GM23248 (cell line): Measurements from ENCODE around the gene TMEM131. TPM values are rescaled to one million over a fixed set of nuclear protein-coding genes. Genes with fewer than 3 reads are reported as not detected.
"Not testable (repeated sequence)": the region's sequence is repeated elsewhere in the genome, so short reads cannot be mapped to it uniquely, and the experiment has no call there.

Experiments used
- DNase-seq: peaks from one replicate; pipeline ENCODE4 v3.0.0-alpha.2; 2015
- H2AFZ ChIP-seq: fragments of 200-600 bp; sonication (generic); 2 replicates; pipeline ENCODE4 v1.6.1; 2016; ENCODE audit warnings: antibody characterized with exemption
- H3F3A ChIP-seq: fragments of 200-600 bp; sonication (generic); 2 replicates; pipeline ENCODE4 v1.6.1; 2016; ENCODE audit warnings: mild to moderate bottlenecking, antibody characterized with exemption, mixed run types; ENCODE audit not compliant: insufficient read depth
- H3K27ac ChIP-seq: fragments of 200-600 bp; sonication (generic); 2 replicates; pipeline ENCODE4 v1.5.1; 2016; ENCODE audit warnings: mild to moderate bottlenecking
- H3K27me3 ChIP-seq: fragments of 200-600 bp; sonication (generic); replicated peaks from 2 replicates; pipeline ENCODE4 v1.6.1; 2016; ENCODE audit warnings: mild to moderate bottlenecking; ENCODE audit not compliant: insufficient read depth
- H3K36me3 ChIP-seq: fragments of 200-600 bp; sonication (generic); 2 replicates; pipeline ENCODE4 v1.6.1; 2016; ENCODE audit warnings: low read depth, mild to moderate bottlenecking
- H3K4me1 ChIP-seq: fragments of 200-600 bp; sonication (generic); 2 replicates; pipeline ENCODE4 v1.6.1; 2016; ENCODE audit warnings: mild to moderate bottlenecking; ENCODE audit not compliant: insufficient read depth
- H3K4me2 ChIP-seq: fragments of 200-600 bp; sonication (generic); one replicate; pipeline ENCODE4 v1.6.1; 2016; ENCODE audit warnings: mild to moderate bottlenecking; ENCODE audit not compliant: unreplicated experiment
- H3K4me3 ChIP-seq: fragments of 200-600 bp; sonication (generic); 2 replicates; pipeline ENCODE4 v1.5.1; 2016; ENCODE audit warnings: mild to moderate bottlenecking
- H3K79me2 ChIP-seq: fragments of 200-600 bp; sonication (generic); 2 replicates; pipeline ENCODE4 v1.6.1; 2016; ENCODE audit warnings: mild to moderate bottlenecking; ENCODE audit not compliant: insufficient read depth
- H3K9ac ChIP-seq: fragments of 200-600 bp; sonication (generic); 2 replicates; pipeline ENCODE4 v1.6.1; 2016; ENCODE audit warnings: mild to moderate bottlenecking
- H3K9me2 ChIP-seq: fragments of 200-600 bp; sonication (generic); 2 replicates; pipeline ENCODE4 v1.6.1; 2016; ENCODE audit warnings: mixed run types, mild to moderate bottlenecking, moderate library complexity; ENCODE audit not compliant: insufficient read depth
- H3K9me3 ChIP-seq: fragments of 200-600 bp; sonication (generic); one replicate; pipeline ENCODE4 v1.6.1; 2017; ENCODE audit warnings: low read depth
- H4K20me1 ChIP-seq: fragments of 200-600 bp; sonication (generic); 2 replicates; pipeline ENCODE4 v1.6.0; 2016; ENCODE audit not compliant: insufficient read depth
- EZH2 ChIP-seq: fragments of 200-600 bp; sonication (generic); IDR thresholded peaks from 2 replicates; pipeline ENCODE4 v1.6.1; 2018; ENCODE audit warnings: antibody characterized with exemption, mild to moderate bottlenecking; ENCODE audit not compliant: insufficient read depth, poor library complexity, severe bottlenecking
- EZH2phosphoT487 ChIP-seq: fragments of 200-600 bp; sonication (generic); IDR thresholded peaks from 2 replicates; pipeline ENCODE4 v1.6.1; 2018; ENCODE audit warnings: antibody characterized with exemption, moderate library complexity, mild to moderate bottlenecking, low read depth; ENCODE audit not compliant: insufficient read depth
- WGBS, 2 experiments: methylation state at CpG; one replicate each; pipeline ENCODE4 v1.1.6; 2015 to 2017; ENCODE audit warnings: low lambda C conversion rate in 2 of 2, low coverage in 1 of 2; ENCODE audit errors: missing lambda C conversion rate in 2 of 2; 5-methylcytosine and 5-hydroxymethylcytosine counted together
- in situ Hi-C: fragments of 300-500 bp; cut with MboI; formaldehyde crosslinking; loops from 2 replicates; pipeline ENCODE4 v1.15.0; 2020
- polyA plus RNA-seq: library from polyadenylated mRNA; unstranded; fragments of >200 nt; fragmentation: Nextera tagmentation; extraction: Ambion mirVana; gene quantifications from 2 replicates; pipeline ENCODE4 v1.2.1, GENCODE V29; 2016
- total RNA-seq: library from RNA; depleted of rRNA; stranded (reverse); fragments of >200 nt; shearing (Covaris generic); gene quantifications from 2 replicates; pipeline ENCODE4 v1.2.3, GENCODE V29; 2014; rRNA removed

The TMEM131 gene, protein sequence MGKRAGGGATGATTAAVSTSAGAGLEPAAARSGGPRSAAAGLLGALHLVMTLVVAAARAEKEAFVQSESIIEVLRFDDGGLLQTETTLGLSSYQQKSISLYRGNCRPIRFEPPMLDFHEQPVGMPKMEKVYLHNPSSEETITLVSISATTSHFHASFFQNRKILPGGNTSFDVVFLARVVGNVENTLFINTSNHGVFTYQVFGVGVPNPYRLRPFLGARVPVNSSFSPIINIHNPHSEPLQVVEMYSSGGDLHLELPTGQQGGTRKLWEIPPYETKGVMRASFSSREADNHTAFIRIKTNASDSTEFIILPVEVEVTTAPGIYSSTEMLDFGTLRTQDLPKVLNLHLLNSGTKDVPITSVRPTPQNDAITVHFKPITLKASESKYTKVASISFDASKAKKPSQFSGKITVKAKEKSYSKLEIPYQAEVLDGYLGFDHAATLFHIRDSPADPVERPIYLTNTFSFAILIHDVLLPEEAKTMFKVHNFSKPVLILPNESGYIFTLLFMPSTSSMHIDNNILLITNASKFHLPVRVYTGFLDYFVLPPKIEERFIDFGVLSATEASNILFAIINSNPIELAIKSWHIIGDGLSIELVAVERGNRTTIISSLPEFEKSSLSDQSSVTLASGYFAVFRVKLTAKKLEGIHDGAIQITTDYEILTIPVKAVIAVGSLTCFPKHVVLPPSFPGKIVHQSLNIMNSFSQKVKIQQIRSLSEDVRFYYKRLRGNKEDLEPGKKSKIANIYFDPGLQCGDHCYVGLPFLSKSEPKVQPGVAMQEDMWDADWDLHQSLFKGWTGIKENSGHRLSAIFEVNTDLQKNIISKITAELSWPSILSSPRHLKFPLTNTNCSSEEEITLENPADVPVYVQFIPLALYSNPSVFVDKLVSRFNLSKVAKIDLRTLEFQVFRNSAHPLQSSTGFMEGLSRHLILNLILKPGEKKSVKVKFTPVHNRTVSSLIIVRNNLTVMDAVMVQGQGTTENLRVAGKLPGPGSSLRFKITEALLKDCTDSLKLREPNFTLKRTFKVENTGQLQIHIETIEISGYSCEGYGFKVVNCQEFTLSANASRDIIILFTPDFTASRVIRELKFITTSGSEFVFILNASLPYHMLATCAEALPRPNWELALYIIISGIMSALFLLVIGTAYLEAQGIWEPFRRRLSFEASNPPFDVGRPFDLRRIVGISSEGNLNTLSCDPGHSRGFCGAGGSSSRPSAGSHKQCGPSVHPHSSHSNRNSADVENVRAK (N-terminal part only)
- total RNA-seq (15.7 and 41.5 TPM in 2 replicates), polyA plus RNA-seq (16.4 and 17.2 TPM in 2 replicates)

GRCh38 chr2:97995734-97996624 lies at the start of gene TMEM131:
Gene TMEM131, minus strand, starts transcription at chr2:97995948. Its CDS starts 286 bp downstream, at chr2:97995662.
- H4K20me1 ChIP-seq: peaks cover 4% of the 10 kb centered on the region; the same call in 1 of the 2 replicates
- DNase-seq: peak; percentile 97
- H3K27me3 ChIP-seq: no peaks in the 10 kb centered on the region
- H3K4me3 ChIP-seq: peak within 1 kb of the TSS; percentile 93
- peaks cover 41% of the 10 kb centered on the region for H3K79me2 ChIP-seq
- peak within 1 kb of the TSS; percentile 88 for H3K27ac ChIP-seq
- peaks cover 27% of the 10 kb centered on the region for H3K4me1 ChIP-seq
- in situ Hi-C loops: no loop called here
- H3K9me2 ChIP-seq: no peaks in the 10 kb centered on the region
- peak within 1 kb of the TSS; percentile 88 for H3K9ac ChIP-seq
- H3F3A ChIP-seq: peaks cover 21% of the 10 kb centered on the region
- 2 to 3% methylated on average over 60 to 64 of the region's 88 CpGs for WGBS, 2 experiments
- H3K9me3 ChIP-seq: no peaks in the 10 kb centered on the region
- TF ChIP-seq EZH2 (no peak), EZH2phosphoT487 (no peak)
- H3K36me3 ChIP-seq: no peaks in the 10 kb centered on the region
- peak within 1 kb of the TSS; percentile 95 for H2AFZ ChIP-seq
- H3K4me2 ChIP-seq: peak within 1 kb of the TSS; percentile 96

DNA sequence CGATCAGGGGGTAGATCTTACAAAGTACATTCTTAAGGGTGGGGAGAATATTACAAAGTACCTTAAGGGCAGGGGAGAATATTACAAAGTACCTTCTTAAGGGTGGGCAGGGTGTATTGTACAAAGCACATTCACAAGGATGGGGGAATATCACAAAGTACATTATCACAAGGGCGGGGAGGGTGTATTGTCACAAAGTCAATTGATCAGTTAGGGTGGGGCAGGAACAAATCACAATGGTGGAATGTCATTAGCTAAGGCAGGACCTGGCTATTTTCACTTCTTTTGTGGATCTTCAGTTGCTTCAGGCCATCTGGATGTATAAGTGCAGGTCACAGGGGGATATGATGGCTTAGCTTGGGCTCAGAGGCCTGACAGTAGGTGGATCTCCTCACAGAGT lies 49.0 kb upstream of the TMEM131 start:
- H3K4me2 ChIP-seq, H3K9me3 ChIP-seq, H3K27ac ChIP-seq, H3F3A ChIP-seq, H3K36me3 ChIP-seq, H3K27me3 ChIP-seq, DNase-seq, H3K79me2 ChIP-seq, H3K9ac ChIP-seq, H3K9me2 ChIP-seq, H2AFZ ChIP-seq, H4K20me1 ChIP-seq, H3K4me1 ChIP-seq, in situ Hi-C loops, H3K4me3 ChIP-seq: not testable (repeated sequence)
- 51 to 56% methylated on average over 2 of the region's 2 CpGs for WGBS, 2 experiments

GRCh38 chr2:98043101-98043500 lies 47.4 kb upstream of the TMEM131 start:
- 33 to 57% methylated on average over 1 of the region's 1 CpG for WGBS, 2 experiments
- no peak overlapping the region for H3K27ac ChIP-seq
- DNase-seq: no peak
- H3K36me3 ChIP-seq: no peaks in the 10 kb centered on the region
- no peak overlapping the region for H3K9ac ChIP-seq
- no peak overlapping the region for H2AFZ ChIP-seq
- no peaks in the 10 kb centered on the region for H3K79me2 ChIP-seq
- H3K27me3 ChIP-seq: no peaks in the 10 kb centered on the region; the same call in 1 of the 2 replicates
- no peaks in the 10 kb centered on the region for H3F3A ChIP-seq
- TF ChIP-seq EZH2: no peak
- no peak for TF ChIP-seq EZH2phosphoT487
- no peak overlapping the region for H3K4me3 ChIP-seq
- H3K4me1 ChIP-seq: no peaks in the 10 kb centered on the region
- H3K9me2 ChIP-seq: no peaks in the 10 kb centered on the region
- no peaks in the 10 kb centered on the region for H4K20me1 ChIP-seq
- no peaks in the 10 kb centered on the region for H3K9me3 ChIP-seq
- in situ Hi-C loops: no loop called here
- no peak overlapping the region for H3K4me2 ChIP-seq
